ENCODE data around the gene CCDC116. TPM values are rescaled to one million over a fixed set of nuclear protein-coding genes. Genes with fewer than 3 reads are reported as not detected.

The CCDC116 gene
- total and polyA plus RNA-seq, 2 experiments from 2014 or later = 0.14 TPM; not detected in 1

DNA sequence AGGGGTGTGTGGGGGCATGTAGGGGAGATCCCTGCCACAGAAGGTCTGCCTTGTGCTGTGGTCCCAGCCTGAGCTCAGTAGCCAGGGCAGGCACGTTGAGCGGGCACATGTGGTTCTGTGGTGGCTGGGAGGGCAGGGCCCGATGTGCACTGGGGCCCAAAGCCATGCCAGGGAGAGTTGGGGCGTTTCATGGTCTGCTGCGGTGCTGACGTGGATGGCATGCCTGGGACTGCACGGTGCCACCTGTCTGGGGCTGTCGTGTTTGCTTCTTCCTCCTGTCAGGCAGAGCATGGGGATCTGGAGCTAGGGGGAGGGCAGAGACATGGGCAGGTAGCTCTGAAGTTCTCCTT, 52.6 kb downstream of the CCDC116 start:
- H3K4me3 ChIP-seq = no peak overlapping the region
- H3K9me2 ChIP-seq (ENCODE audit: insufficient read depth) = no peaks in the 10 kb centered on the region
- Mint-ChIP-seq H3K27ac (no peak overlapping the region), H3K36me3 (ENCODE audit: low read depth) (peaks cover 13% of the 10 kb centered on the region; the same call in 2 of the 3 replicates), H3K9me3 (peaks cover 2% of the 10 kb centered on the region; the same call in 1 of the 3 replicates), H3K4me3 (no peak overlapping the region; the same call in 2 of the 3 replicates), H3K27me3 (ENCODE audit: insufficient read depth, low read depth, poor library complexity) (peaks cover 11% of the 10 kb centered on the region), H3K4me1 (no peaks in the 10 kb centered on the region)
- TF ChIP-seq, protein P1, sequence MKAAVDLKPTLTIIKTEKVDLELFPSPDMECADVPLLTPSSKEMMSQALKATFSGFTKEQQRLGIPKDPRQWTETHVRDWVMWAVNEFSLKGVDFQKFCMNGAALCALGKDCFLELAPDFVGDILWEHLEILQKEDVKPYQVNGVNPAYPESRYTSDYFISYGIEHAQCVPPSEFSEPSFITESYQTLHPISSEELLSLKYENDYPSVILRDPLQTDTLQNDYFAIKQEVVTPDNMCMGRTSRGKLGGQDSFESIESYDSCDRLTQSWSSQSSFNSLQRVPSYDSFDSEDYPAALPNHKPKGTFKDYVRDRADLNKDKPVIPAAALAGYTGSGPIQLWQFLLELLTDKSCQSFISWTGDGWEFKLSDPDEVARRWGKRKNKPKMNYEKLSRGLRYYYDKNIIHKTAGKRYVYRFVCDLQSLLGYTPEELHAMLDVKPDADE (IDR thresholded peaks at IDR 0.05) = no peak
- TF ChIP-seq CREB1 (CRISPR knock-in tag; IDR thresholded peaks at IDR 0.05; ENCODE audit: low read depth) (no peak), ZNF331 (CRISPR knock-in tag; IDR thresholded peaks at IDR 0.05; ENCODE audit: low read depth) (no peak), EZH2phosphoT487 (IDR thresholded peaks at IDR 0.05; ENCODE audit: unreplicated experiment) (no peak), NANOG (IDR thresholded peaks at IDR 0.05; ENCODE audit: borderline replicate concordance) (no peak), JUNB (IDR thresholded peaks at IDR 0.05; ENCODE audit: unreplicated experiment) (no peak), ZNF114 (CRISPR knock-in tag; IDR thresholded peaks at IDR 0.05) (no peak), STAT1 (IDR thresholded peaks at IDR 0.05; ENCODE audit: unreplicated experiment) (no peak), POLR2AphosphoS5 (IDR thresholded peaks at IDR 0.05; ENCODE audit: low read depth) (no peak), EZH2 (IDR thresholded peaks at IDR 0.05; ENCODE audit: low read depth, unreplicated experiment) (no peak)
- TF ChIP-seq, protein P2, sequence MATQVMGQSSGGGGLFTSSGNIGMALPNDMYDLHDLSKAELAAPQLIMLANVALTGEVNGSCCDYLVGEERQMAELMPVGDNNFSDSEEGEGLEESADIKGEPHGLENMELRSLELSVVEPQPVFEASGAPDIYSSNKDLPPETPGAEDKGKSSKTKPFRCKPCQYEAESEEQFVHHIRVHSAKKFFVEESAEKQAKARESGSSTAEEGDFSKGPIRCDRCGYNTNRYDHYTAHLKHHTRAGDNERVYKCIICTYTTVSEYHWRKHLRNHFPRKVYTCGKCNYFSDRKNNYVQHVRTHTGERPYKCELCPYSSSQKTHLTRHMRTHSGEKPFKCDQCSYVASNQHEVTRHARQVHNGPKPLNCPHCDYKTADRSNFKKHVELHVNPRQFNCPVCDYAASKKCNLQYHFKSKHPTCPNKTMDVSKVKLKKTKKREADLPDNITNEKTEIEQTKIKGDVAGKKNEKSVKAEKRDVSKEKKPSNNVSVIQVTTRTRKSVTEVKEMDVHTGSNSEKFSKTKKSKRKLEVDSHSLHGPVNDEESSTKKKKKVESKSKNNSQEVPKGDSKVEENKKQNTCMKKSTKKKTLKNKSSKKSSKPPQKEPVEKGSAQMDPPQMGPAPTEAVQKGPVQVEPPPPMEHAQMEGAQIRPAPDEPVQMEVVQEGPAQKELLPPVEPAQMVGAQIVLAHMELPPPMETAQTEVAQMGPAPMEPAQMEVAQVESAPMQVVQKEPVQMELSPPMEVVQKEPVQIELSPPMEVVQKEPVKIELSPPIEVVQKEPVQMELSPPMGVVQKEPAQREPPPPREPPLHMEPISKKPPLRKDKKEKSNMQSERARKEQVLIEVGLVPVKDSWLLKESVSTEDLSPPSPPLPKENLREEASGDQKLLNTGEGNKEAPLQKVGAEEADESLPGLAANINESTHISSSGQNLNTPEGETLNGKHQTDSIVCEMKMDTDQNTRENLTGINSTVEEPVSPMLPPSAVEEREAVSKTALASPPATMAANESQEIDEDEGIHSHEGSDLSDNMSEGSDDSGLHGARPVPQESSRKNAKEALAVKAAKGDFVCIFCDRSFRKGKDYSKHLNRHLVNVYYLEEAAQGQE (IDR thresholded peaks at IDR 0.05; ENCODE audit: unreplicated experiment) = no peak
- TF ChIP-seq, protein P3, sequence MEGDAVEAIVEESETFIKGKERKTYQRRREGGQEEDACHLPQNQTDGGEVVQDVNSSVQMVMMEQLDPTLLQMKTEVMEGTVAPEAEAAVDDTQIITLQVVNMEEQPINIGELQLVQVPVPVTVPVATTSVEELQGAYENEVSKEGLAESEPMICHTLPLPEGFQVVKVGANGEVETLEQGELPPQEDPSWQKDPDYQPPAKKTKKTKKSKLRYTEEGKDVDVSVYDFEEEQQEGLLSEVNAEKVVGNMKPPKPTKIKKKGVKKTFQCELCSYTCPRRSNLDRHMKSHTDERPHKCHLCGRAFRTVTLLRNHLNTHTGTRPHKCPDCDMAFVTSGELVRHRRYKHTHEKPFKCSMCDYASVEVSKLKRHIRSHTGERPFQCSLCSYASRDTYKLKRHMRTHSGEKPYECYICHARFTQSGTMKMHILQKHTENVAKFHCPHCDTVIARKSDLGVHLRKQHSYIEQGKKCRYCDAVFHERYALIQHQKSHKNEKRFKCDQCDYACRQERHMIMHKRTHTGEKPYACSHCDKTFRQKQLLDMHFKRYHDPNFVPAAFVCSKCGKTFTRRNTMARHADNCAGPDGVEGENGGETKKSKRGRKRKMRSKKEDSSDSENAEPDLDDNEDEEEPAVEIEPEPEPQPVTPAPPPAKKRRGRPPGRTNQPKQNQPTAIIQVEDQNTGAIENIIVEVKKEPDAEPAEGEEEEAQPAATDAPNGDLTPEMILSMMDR (conservative IDR thresholded peaks at IDR 0.05; ENCODE audit: low read depth in 2 of 2) = no peak
- TF ChIP-seq, protein P4, sequence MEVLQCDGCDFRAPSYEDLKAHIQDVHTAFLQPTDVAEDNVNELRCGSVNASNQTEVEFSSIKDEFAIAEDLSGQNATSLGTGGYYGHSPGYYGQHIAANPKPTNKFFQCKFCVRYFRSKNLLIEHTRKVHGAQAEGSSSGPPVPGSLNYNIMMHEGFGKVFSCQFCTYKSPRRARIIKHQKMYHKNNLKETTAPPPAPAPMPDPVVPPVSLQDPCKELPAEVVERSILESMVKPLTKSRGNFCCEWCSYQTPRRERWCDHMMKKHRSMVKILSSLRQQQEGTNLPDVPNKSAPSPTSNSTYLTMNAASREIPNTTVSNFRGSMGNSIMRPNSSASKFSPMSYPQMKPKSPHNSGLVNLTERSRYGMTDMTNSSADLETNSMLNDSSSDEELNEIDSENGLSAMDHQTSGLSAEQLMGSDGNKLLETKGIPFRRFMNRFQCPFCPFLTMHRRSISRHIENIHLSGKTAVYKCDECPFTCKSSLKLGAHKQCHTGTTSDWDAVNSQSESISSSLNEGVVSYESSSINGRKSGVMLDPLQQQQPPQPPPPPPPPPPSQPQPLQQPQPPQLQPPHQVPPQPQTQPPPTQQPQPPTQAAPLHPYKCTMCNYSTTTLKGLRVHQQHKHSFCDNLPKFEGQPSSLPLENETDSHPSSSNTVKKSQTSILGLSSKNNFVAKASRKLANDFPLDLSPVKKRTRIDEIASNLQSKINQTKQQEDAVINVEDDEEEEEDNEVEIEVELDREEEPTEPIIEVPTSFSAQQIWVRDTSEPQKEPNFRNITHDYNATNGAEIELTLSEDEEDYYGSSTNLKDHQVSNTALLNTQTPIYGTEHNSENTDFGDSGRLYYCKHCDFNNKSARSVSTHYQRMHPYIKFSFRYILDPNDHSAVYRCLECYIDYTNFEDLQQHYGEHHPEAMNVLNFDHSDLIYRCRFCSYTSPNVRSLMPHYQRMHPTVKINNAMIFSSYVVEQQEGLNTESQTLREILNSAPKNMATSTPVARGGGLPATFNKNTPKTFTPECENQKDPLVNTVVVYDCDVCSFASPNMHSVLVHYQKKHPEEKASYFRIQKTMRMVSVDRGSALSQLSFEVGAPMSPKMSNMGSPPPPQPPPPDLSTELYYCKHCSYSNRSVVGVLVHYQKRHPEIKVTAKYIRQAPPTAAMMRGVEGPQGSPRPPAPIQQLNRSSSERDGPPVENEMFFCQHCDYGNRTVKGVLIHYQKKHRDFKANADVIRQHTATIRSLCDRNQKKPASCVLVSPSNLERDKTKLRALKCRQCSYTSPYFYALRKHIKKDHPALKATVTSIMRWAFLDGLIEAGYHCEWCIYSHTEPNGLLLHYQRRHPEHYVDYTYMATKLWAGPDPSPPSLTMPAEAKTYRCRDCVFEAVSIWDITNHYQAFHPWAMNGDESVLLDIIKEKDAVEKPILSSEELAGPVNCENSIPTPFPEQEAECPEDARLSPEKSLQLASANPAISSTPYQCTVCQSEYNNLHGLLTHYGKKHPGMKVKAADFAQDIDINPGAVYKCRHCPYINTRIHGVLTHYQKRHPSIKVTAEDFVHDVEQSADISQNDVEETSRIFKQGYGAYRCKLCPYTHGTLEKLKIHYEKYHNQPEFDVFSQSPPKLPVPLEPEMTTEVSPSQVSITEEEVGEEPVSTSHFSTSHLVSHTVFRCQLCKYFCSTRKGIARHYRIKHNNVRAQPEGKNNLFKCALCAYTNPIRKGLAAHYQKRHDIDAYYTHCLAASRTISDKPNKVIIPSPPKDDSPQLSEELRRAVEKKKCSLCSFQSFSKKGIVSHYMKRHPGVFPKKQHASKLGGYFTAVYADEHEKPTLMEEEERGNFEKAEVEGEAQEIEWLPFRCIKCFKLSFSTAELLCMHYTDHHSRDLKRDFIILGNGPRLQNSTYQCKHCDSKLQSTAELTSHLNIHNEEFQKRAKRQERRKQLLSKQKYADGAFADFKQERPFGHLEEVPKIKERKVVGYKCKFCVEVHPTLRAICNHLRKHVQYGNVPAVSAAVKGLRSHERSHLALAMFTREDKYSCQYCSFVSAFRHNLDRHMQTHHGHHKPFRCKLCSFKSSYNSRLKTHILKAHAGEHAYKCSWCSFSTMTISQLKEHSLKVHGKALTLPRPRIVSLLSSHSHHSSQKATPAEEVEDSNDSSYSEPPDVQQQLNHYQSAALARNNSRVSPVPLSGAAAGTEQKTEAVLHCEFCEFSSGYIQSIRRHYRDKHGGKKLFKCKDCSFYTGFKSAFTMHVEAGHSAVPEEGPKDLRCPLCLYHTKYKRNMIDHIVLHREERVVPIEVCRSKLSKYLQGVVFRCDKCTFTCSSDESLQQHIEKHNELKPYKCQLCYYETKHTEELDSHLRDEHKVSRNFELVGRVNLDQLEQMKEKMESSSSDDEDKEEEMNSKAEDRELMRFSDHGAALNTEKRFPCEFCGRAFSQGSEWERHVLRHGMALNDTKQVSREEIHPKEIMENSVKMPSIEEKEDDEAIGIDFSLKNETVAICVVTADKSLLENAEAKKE (CRISPR knock-in tag; IDR thresholded peaks at IDR 0.05) = no peak
- peaks cover 6% of the 10 kb centered on the region; the same call in 1 of the 2 replicates for H4K20me1 ChIP-seq (replicated peaks; ENCODE audit: insufficient read depth)
- H2AFZ ChIP-seq = no peak overlapping the region
- no peaks in the 10 kb centered on the region for H3K27me3 ChIP-seq (ENCODE audit: insufficient read depth)
- no peaks in the 10 kb centered on the region for H3K4me1 ChIP-seq (ENCODE audit: insufficient read depth)
- no peak for DNase-seq (ENCODE audit: low spot score)
- no peak for ATAC-seq
- no peak overlapping the region for H3K27ac ChIP-seq (ENCODE audit: low read depth)
- H3F3A ChIP-seq (replicated peaks; ENCODE audit: low read depth) = no peaks in the 10 kb centered on the region
- no peak overlapping the region for H3K4me2 ChIP-seq
- no peaks in the 10 kb centered on the region for H3K79me2 ChIP-seq (replicated peaks; ENCODE audit: insufficient read depth)
- H3K36me3 ChIP-seq (ENCODE audit: insufficient read depth) = 0 out of 2 replicates have a peak, but pooled peaks cover 4% of the 10 kb centered on the region

Data from GM23338 (cell line).